Measurements from ENCODE around the gene TKTL1.

TKTL1 gene

DNA sequence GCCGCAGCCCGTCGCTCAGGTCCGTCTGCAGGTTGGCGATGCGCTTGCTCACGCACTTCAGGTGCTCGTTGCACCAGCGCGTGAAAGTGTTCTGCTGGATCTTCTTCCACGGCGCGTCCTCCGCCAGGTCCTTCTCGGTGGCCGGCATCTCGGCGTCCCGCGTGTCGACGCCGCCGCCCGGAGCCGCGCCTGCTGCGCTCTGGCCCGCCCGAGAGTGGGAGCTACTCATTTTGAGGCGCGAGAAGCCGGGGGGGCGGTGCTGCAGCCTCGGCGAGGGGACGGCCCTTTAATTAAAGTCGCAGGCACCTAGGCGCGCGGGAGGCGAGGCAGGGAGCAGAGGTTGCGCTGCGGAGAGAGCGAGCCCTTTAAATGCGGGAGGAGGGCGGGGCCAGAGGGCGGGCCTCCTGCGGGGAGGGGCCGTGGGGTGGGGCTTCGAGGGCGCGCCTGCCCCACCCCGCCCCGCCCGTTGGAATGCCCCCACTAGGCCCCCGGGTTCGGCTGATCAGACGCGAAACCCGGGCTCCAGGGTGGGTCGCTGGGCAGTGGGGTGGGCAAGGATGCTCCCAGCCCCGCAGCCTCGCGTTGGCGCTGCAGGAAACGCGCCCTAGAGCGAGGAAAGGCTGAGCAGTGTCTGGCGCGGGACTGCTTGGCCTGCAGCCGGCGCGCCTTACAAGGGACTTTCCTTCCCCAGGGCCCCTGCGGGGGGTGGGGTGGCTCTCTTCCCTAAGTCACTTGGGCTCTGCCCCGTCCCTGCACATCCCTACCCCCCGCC is 75.6 kb downstream of the TKTL1 start:
- TF ChIP-seq, protein P1, sequence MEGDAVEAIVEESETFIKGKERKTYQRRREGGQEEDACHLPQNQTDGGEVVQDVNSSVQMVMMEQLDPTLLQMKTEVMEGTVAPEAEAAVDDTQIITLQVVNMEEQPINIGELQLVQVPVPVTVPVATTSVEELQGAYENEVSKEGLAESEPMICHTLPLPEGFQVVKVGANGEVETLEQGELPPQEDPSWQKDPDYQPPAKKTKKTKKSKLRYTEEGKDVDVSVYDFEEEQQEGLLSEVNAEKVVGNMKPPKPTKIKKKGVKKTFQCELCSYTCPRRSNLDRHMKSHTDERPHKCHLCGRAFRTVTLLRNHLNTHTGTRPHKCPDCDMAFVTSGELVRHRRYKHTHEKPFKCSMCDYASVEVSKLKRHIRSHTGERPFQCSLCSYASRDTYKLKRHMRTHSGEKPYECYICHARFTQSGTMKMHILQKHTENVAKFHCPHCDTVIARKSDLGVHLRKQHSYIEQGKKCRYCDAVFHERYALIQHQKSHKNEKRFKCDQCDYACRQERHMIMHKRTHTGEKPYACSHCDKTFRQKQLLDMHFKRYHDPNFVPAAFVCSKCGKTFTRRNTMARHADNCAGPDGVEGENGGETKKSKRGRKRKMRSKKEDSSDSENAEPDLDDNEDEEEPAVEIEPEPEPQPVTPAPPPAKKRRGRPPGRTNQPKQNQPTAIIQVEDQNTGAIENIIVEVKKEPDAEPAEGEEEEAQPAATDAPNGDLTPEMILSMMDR (conservative IDR thresholded peaks at IDR 0.05; ENCODE audit: low read depth, low read length), result no peak
- H3K4me3 ChIP-seq (ENCODE audit: low read depth, low read length), result peak overlapping the region; percentile 87
- DNase-seq (ENCODE audit: low read depth), result peak; percentile 94

DNA sequence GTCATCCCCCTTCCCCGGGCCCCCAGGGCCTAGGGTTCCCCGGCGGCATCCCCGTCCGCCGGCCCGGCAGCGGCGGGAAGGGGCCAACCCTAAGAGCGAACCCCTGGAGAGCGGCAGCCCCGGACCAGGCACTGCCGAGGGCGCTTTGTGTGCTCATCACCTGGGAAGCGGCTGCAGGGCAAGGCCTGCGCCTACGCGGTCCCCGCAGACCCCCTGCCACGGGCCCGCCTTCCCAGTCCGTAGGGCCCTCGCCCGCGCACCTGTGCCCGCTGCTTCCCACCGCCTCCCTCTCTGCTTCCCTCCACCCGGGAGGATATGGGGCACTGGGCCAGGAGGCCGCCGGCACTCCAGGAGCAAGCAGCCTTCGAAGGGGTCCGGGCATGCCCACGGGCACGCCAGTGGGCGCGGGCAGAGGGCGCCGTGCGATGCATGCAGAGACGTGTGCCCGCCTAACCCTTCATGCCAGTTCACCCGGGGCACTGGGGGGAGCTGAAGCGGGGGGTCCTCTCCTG is 76.2 kb downstream of the TKTL1 start:
- TF ChIP-seq, protein P1 (conservative IDR thresholded peaks at IDR 0.05; ENCODE audit: low read depth, low read length), result no peak
- H3K4me3 ChIP-seq (ENCODE audit: low read depth, low read length), result peak overlapping the region; percentile 58
- no peak for DNase-seq (ENCODE audit: low read depth)

DNA sequence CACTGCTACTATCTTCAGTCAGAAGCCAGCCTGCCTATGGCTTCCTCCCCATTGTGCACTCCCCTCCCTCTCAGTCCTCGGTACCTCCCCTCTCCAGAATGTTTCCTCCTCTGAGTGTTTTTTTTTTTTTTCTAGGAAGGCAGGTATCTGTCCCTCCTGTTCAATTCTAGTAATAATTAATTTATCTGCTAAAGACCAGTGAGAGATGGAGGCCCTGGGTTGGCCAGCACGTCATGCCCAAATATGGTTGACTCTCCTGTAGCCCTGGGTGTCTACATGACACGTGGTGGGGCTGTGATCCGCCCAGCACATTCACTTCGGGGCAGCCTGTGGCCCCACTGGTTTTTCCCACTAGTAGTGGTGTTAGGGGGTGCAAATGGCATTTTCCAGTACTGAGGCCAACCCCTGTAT is 77.0 kb downstream of the TKTL1 start:
- DNase-seq (ENCODE audit: low read depth), result no peak
- TF ChIP-seq, protein P1 (conservative IDR thresholded peaks at IDR 0.05; ENCODE audit: low read depth, low read length), result no peak
- no peak overlapping the region for H3K4me3 ChIP-seq (ENCODE audit: low read depth, low read length)

DNA sequence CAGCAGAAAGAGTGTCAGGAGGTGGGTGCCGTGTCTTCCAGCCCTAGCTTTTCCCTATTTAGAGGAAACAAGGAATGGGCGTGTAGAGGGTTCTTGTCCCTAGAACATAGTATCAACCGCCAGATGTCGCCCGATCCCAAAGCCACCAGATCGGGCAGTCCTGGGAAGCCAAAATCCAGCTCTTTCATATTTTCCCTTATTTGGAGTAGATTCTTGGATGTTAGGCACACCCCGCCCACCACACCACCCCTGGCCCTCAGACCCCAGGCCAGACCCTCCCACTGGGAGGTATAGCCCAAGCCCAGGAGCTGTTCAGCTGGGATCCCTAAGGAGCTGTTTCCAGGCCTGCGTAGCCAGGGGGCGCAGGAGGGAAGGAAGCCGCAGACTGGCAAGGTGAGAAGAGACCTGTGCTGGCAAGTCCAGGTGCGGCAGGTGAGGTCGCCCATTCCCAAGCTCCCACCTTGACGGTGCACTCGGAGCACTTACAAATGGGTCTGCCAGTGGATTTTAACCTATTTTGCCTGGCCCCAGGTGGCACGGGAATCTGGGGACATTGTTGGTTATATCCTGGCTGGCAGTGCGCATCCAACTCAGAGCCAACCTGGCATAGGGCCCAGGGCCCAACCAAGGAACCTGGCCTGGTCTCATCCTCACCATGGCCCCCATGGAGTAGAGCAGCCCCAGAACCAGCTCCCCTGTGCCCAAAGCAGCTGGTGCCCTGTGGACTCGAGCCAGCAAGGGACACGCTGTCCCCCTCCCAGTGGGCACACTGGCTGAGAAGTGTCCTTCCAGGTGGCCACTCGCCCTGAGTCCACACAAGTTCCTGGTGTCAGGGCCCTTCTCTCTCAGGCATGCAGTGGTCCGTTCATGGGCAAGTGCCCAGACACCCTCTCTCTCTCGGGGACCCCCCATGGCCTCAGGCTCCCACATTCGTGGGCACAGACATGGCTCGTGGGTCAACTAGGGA is 78.0 kb downstream of the TKTL1 start:
- peak; percentile 61 for DNase-seq (ENCODE audit: low read depth)
- H3K4me3 ChIP-seq (ENCODE audit: low read depth, low read length), result peak overlapping the region; percentile 50
- TF ChIP-seq, protein P1 (conservative IDR thresholded peaks at IDR 0.05; ENCODE audit: low read depth, low read length), result peak; percentile 69

DNA sequence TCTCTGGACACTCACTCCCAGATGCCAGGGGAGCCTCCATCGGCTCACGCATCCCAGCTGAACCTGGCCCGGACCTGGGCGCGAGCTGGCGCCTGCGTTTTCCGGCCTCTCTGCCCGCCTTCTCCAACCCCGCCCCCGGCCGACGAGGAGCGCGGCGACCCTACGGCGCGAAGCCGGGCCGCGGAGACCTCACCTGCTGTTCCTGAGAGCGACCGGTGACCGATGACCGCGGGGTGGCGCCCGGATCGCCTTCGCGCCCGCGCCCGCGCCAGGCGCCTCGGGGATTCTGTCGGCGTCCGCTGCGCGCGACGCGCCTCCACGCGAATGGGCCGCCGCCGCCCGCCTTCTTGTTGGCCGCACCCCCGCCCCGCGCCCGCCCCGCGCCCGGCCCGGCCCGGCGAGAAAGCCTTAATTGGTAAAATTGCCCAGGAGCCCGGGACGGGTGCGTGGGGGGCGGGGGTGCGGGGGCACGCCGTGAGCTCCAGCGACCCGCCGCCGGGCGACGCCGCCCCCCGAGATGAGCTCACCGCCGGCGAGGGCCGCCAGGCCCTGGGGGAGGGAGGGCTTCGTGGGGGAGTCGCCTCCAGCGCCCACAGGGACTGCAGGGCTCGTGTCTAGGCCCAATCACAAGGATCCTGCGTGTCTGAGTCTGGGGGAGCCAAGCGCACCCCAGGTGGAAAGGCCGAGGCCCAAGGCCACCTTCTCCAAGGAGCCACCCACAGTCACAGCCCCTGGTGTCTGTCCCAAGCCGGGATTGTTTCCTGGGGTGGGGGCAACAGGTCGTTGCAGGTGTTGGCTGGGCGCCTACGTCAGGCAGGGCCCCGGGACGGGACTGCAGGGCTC is 78.9 kb downstream of the TKTL1 start, which contains the start of gene FLNA:
FLNA (minus strand) TSS at position 322 of the 843 bp plus-strand sequence. CDS start 3,389 bp downstream, outside the sequence.
- TF ChIP-seq, protein P1 (conservative IDR thresholded peaks at IDR 0.05; ENCODE audit: low read depth, low read length), result no peak
- H3K4me3 ChIP-seq (ENCODE audit: low read depth, low read length), result peak within 1 kb of the TSS; percentile 50
- no peak for DNase-seq (ENCODE audit: low read depth)

DNA sequence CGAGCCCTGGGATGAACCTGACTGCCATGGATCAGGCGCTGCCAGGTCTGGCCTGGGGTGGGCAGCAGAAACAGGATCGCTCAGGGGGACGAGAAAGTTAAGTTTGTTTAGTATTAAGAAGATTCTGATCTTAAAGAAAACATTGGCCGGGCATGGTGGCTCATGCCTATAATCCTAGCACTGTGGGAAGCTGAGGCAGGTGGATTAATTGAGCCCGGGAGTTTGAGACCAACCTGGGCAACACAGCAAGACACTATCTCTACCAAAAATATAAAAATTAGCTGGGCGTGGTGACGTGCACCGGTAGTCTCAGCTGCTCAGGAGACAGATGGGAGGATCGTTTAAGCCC is 79.5 kb downstream of the TKTL1 start:
- H3K4me3 ChIP-seq (ENCODE audit: low read depth, low read length), result no peak overlapping the region
- TF ChIP-seq, protein P1 (conservative IDR thresholded peaks at IDR 0.05; ENCODE audit: low read depth, low read length), result no peak
- no peak for DNase-seq (ENCODE audit: low read depth)

Measured in choroid plexus epithelial cell (primary cell).